ENCODE measurements around the gene STOML1.

Gene STOML1

GRCh38 chr15:74037171-74038117 lies 45.3 kb upstream of the STOML1 start:
- DNase-seq (ENCODE audit: low read depth) = no peak
- no peak for TF ChIP-seq CTCF (conservative IDR thresholded peaks at IDR 0.05; ENCODE audit: low read depth, low read length)
- H3K4me3 ChIP-seq (ENCODE audit: low read length) = no peak overlapping the region

- peak; percentile 83 for TF ChIP-seq CTCF (conservative IDR thresholded peaks at IDR 0.05; ENCODE audit: low read depth, low read length)
- peak; percentile 23 for DNase-seq (ENCODE audit: low read depth)
- no peak overlapping the region for H3K4me3 ChIP-seq (ENCODE audit: low read length)
Measured at GRCh38 chr15:74036271-74037170, 44.4 kb upstream of the STOML1 start.

DNA sequence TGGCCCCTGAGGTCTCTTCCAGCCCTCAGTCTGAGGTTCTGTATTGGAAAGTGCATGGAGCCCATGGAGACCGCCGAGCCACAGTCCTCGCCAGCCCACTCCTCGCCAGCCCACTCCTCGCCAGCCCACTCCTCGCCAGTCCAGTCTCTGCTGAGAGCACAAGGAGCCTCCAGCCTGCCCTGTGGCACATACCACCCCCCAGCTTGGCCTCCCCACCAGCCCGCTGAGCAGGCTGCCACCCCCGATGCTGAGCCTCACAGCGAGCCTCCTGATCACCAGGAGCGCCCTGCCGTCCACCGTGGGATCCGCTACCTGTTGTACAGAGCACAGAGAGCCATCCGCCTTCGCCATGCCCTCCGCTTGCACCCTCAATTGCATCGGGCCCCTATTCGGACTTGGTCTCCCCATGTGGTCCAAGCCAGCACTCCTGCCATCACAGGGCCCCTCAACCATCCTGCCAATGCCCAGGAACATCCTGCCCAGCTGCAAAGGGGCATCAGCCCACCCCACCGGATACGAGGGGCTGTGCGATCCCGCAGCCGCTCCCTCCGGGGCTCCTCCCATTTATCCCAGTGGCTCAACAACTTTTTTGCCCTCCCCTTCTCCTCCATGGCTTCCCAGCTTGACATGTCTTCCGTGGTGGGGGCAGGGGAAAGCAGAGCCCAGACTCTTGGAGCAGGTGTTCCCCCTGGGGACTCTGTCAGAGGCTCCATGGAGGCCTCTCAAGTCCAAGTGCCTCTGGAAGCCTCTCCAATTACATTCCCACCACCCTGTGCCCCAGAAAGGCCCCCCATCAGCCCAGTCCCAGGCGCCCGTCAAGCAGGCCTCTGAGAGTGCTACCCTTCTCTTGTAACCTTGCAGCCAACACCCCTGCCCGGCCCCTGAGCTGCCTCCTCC lies 43.3 kb upstream of the STOML1 start:
- no peak for DNase-seq (ENCODE audit: low read depth)
- TF ChIP-seq CTCF (conservative IDR thresholded peaks at IDR 0.05; ENCODE audit: low read depth, low read length) = no peak
- no peak overlapping the region for H3K4me3 ChIP-seq (ENCODE audit: low read length)

- DNase-seq (ENCODE audit: low read depth) = no peak
- H3K4me3 ChIP-seq (ENCODE audit: low read length) = no peak overlapping the region
- TF ChIP-seq CTCF (conservative IDR thresholded peaks at IDR 0.05; ENCODE audit: low read depth, low read length) = no peak
Measured at GRCh38 chr15:74034206-74034755, 42.2 kb upstream of the STOML1 start.

DNA sequence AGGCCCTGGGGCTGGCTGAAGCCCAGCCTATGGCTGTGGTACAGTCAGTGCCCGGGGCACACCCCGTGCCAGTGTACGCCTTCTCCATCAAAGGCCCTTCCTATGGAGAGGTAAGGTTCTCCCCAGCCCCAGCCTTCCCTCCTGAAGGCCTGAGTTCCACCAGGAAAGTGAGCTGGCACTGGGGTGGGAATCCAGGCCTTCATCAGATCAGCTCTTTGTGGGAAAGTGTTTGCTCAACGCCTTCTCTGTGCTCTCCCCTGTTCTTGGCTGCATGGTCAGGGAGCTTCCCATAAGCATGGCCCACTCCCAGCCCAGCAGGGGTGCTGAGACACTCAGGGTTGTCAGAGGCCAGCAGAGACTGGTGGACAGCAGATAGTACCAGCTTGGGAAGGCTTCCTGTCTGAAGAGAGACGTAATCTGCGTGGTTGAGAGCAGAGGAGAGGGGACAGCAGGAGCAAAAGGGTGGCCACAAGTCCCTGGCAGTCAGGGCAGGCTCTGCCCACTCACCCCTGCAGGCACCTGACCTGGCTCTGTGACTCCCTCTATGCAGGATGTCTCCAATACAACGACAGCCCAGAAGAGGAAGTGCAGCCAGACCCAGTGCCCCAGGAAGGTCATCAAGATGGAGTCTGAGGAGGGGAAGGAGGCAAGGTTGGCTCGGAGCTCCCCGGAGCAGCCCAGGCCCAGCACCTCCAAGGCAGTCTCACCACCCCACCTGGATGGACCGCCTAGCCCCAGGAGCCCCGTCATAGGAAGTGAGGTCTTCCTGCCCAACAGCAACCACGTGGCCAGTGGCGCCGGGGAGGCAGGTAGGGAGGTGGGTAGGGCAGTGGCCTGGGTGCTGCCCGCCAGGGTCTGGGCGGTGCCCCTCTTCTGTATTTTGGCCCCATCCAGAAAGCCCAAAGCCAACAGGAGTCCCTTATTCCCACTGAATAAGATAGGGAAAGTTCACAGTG lies 40.8 kb upstream of the STOML1 start:
- no peak for DNase-seq (ENCODE audit: low read depth)
- no peak overlapping the region for H3K4me3 ChIP-seq (ENCODE audit: low read length)
- TF ChIP-seq CTCF (conservative IDR thresholded peaks at IDR 0.05; ENCODE audit: low read depth, low read length) = no peak

Measured in retinal pigment epithelial cell (primary cell).